CD8-positive, alpha-beta memory T cell (primary cell): ENCODE measurements around the gene ANKS4B. TPM values are rescaled to one million over a fixed set of nuclear protein-coding genes. Genes with fewer than 3 reads are reported as not detected.
"Not testable (repeated sequence)": the region's sequence is repeated elsewhere in the genome, so short reads cannot be mapped to it uniquely, and the experiment has no call there.

ENCODE experiments used
- CTCF ChIA-PET: fragments of 350-600 bp; sonication (Branson Sonifier 250); formaldehyde crosslinking; loops from one replicate; lab custom pipeline; 2021; ENCODE audit warnings: antibody characterized with exemption; lab: Charles Lee
- POLR2A ChIA-PET: fragments of 350-600 bp; sonication (Branson Sonifier 250); formaldehyde crosslinking; loops from one replicate; lab custom pipeline; 2021; ENCODE audit warnings: antibody characterized with exemption; lab: Charles Lee
- DNase-seq, 5 donors: peaks; one replicate each; pipeline versions ENCODE4 v3.0.0 to v3.0.0-alpha.2; 2020 to 2022; ENCODE audit warnings: mixed read lengths in 1 of 5
- H3K27ac ChIP-seq: one replicate; pipeline ENCODE4 v1.7.0; 2013; ENCODE audit warnings: low read depth, mild to moderate bottlenecking, low read length, moderate library complexity
- H3K27me3 ChIP-seq: 2 replicates; pipeline ENCODE4 v1.7.0; 2013; ENCODE audit warnings: low read length, mild to moderate bottlenecking; ENCODE audit not compliant: insufficient read depth, poor library complexity, severe bottlenecking
- H3K36me3 ChIP-seq: 2 replicates; pipeline ENCODE4 v1.7.0; 2013; ENCODE audit warnings: mild to moderate bottlenecking, low read length, moderate library complexity; ENCODE audit not compliant: insufficient read depth
- H3K4me1 ChIP-seq: 2 replicates; pipeline ENCODE4 v1.7.0; 2013; ENCODE audit warnings: mild to moderate bottlenecking, low read length, moderate library complexity; ENCODE audit not compliant: insufficient read depth
- H3K4me3 ChIP-seq: 2 replicates; pipeline ENCODE4 v1.7.0; 2013; ENCODE audit warnings: mild to moderate bottlenecking, low read length
- H3K9me3 ChIP-seq: 2 replicates; pipeline ENCODE4 v1.7.0; 2013; ENCODE audit warnings: mild to moderate bottlenecking, low read length
- H3K27ac Mint-ChIP-seq, 8 donors: one replicate each; pipeline ENCODE4 v1.8.0; 2020 to 2021; ENCODE audit warnings: mixed read lengths in 8 of 8, mild to moderate bottlenecking in 6 of 8, inconsistent platforms in 3 of 8, moderate library complexity in 3 of 8
- H3K27me3 Mint-ChIP-seq, 2 donors: one replicate each; pipeline ENCODE4 v1.8.0; 2020 to 2021; ENCODE audit warnings: mixed read lengths in 2 of 2, mild to moderate bottlenecking in 1 of 2, moderate library complexity in 1 of 2
- H3K36me3 Mint-ChIP-seq, 3 donors: one replicate each; pipeline ENCODE4 v1.8.0; 2020 to 2021; ENCODE audit warnings: mixed read lengths in 3 of 3, inconsistent platforms in 1 of 3, mild to moderate bottlenecking in 1 of 3
- H3K4me1 Mint-ChIP-seq, 3 donors: one replicate each; pipeline ENCODE4 v1.8.0; 2020 to 2021; ENCODE audit warnings: mixed read lengths in 3 of 3, inconsistent platforms in 1 of 3, mild to moderate bottlenecking in 1 of 3
- H3K4me3 Mint-ChIP-seq, 7 donors: one replicate each; pipeline ENCODE4 v1.8.0; 2020 to 2021; ENCODE audit warnings: mixed read lengths in 7 of 7, mild to moderate bottlenecking in 6 of 7, moderate library complexity in 4 of 7, inconsistent platforms in 2 of 7
- H3K9me3 Mint-ChIP-seq, 5 donors: one replicate each; pipeline ENCODE4 v1.8.0; 2020 to 2022; ENCODE audit warnings: mixed read lengths in 5 of 5, mild to moderate bottlenecking in 3 of 5, moderate library complexity in 2 of 5, inconsistent platforms in 1 of 5
- polyA plus RNA-seq: library from polyadenylated mRNA; unstranded; fragments of 300-500 nt; fragmentation: Illumina TruSeq; gene quantifications from one replicate; pipeline ENCODE4 v1.2.3, GENCODE V29; 2021
- total RNA-seq, 2 experiments: library from RNA; stranded (reverse); gene quantifications; one replicate each; pipeline ENCODE4 v1.2.3, GENCODE V29; 2021

The ANKS4B gene
- total and polyA plus RNA-seq, 3 experiments from 2014 or later, result not detected

DNA sequence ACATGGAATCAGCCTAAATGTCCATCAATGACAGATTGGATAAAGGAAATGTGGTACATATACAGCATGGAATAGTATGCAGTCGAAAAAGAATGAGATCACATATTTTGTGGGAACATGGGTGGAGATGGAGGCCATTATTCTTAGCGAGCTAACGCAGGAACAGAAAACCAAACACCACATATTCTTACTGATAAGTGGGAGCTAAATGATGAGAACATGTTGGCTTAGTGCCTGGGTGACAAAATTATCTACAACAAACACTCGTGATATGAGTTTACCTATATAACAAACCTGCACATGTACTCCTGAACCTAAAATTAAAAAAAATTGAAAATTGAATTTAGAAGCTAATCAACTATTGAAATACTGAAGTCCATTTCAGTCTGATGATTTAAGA lies 6.1 kb downstream of the ANKS4B start:
- Mint-ChIP-seq H3K9me3 (no peaks in the 10 kb centered on the region), H3K27me3 (peaks cover 9 to 23% of the 10 kb centered on the region in 2 donors), H3K36me3 (no peaks in the 10 kb centered on the region), H3K4me3 (no peak overlapping the region), H3K4me1 (no peaks in the 10 kb centered on the region), H3K27ac (no peak overlapping the region)
- Histone ChIP-seq H3K36me3 (no peaks in the 10 kb centered on the region), H3K4me3 (no peak overlapping the region), H3K9me3 (no peaks in the 10 kb centered on the region), H3K27me3 (no peaks in the 10 kb centered on the region), H3K4me1 (no peaks in the 10 kb centered on the region), H3K27ac (no peak overlapping the region)
- ChIA-PET CTCF (no interaction called here), POLR2A (no interaction called here)
- DNase-seq, result no peak

DNA sequence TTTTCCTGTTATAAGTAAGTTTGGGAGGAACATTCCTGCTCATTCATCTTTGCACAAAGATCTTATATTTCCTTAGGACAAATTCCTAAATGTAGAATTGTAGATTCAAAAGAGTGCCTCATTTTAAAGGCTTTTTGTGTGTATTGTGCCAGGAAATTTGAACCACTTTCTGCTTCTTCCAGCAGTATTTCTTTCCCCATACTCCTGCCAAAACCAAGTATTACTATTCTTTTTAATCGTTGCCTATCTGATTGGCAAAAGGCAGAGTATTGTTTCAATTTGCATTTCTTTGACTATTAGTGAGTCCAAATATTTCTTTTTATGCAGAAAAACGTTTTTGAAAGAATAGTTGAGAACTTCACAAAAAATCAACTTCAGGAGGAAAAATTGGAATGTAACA lies 9.3 kb downstream of the ANKS4B start:
- CTCF ChIA-PET, result no interaction called here
- H3K27me3 Mint-ChIP-seq, result peaks cover 6 to 25% of the 10 kb centered on the region in 2 donors
- Histone ChIP-seq H3K9me3 (no peaks in the 10 kb centered on the region), H3K4me1 (no peaks in the 10 kb centered on the region), H3K4me3 (no peak overlapping the region), H3K36me3 (no peaks in the 10 kb centered on the region), H3K27ac (no peak overlapping the region), H3K27me3 (no peaks in the 10 kb centered on the region)
- no peak for DNase-seq
- no peaks in the 10 kb centered on the region for H3K36me3 Mint-ChIP-seq
- no peaks in the 10 kb centered on the region for H3K9me3 Mint-ChIP-seq
- H3K4me1 Mint-ChIP-seq, result no peaks in the 10 kb centered on the region
- H3K4me3 Mint-ChIP-seq, result no peak overlapping the region
- POLR2A ChIA-PET, result no interaction called here
- no peak overlapping the region for H3K27ac Mint-ChIP-seq

DNA sequence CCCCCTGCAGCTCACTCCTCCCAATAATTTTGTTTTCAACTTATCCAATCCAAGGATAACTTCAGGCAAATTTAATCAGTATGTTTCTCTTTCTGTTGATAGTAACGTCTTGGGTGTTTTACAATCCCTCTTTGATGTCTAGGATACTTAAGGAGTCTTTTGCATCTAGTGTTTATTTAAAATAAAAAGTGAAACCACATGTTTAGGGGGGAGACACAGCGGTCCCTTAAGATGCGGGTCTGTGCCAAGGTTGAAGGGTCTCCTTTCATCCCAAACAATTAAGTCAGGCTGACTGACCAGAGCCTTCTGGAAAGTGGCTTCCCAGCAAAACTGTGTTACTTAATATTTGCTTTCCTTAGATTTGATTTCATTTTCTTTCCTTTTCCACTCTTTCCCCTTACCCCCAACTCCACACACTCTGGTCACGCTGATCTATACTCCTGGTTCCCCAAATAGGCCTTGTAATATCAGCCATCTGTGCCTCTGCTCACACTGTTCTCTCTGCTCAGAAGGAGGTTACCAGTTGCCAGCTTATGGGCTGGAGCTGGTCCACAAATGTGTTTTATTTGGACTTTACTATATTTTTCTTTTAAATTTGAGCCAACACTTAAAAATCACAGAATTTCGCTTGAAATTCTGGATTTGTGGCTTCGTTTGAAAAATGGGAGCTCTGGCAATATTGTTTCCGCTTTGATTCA lies 11.2 kb downstream of the ANKS4B start:
- H3K4me1 ChIP-seq, result no peaks in the 10 kb centered on the region
- H3K27me3 Mint-ChIP-seq, result peaks cover 7 to 33% of the 10 kb centered on the region in 2 donors
- no peaks in the 10 kb centered on the region for H3K27me3 ChIP-seq
- H3K4me3 ChIP-seq, result no peak overlapping the region
- H3K27ac ChIP-seq, result no peak overlapping the region
- no peaks in the 10 kb centered on the region for H3K36me3 Mint-ChIP-seq
- no peaks in the 10 kb centered on the region for H3K4me1 Mint-ChIP-seq
- no peaks in the 10 kb centered on the region for H3K9me3 ChIP-seq
- POLR2A ChIA-PET, result no interaction called here
- H3K27ac Mint-ChIP-seq, result no peak overlapping the region
- no peak overlapping the region for H3K4me3 Mint-ChIP-seq
- no peak for DNase-seq
- H3K9me3 Mint-ChIP-seq, result no peaks in the 10 kb centered on the region
- CTCF ChIA-PET, result no interaction called here
- H3K36me3 ChIP-seq, result no peaks in the 10 kb centered on the region

DNA sequence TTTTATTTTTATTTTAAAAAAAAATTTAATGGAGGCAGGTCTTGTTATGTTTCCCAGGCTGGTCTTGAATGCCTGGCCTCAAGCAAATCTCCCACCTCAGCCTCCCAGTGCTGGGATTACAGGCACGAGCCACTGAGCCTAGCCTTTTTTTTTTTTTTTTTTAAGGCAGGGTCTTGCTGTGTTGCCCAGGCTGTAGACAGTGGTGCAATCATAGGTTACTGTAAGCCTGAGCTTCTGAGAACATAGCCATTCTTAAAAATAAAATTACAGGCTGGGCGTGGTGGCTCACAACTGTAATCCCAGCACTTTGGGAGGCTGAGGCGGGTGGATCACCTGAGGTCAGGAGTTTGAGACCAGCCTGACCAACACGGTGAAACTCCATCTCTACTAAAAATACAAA lies 14.7 kb downstream of the ANKS4B start:
- H3K4me3 Mint-ChIP-seq, H3K27ac Mint-ChIP-seq, H3K27me3 ChIP-seq, H3K9me3 Mint-ChIP-seq, POLR2A ChIA-PET, H3K4me3 ChIP-seq, CTCF ChIA-PET, H3K9me3 ChIP-seq, H3K4me1 ChIP-seq, H3K27ac ChIP-seq, H3K36me3 ChIP-seq, H3K4me1 Mint-ChIP-seq, H3K36me3 Mint-ChIP-seq, DNase-seq: not testable (repeated sequence)
- H3K27me3 Mint-ChIP-seq, result peaks cover 15 to 41% of the 10 kb centered on the region in 2 donors

DNA sequence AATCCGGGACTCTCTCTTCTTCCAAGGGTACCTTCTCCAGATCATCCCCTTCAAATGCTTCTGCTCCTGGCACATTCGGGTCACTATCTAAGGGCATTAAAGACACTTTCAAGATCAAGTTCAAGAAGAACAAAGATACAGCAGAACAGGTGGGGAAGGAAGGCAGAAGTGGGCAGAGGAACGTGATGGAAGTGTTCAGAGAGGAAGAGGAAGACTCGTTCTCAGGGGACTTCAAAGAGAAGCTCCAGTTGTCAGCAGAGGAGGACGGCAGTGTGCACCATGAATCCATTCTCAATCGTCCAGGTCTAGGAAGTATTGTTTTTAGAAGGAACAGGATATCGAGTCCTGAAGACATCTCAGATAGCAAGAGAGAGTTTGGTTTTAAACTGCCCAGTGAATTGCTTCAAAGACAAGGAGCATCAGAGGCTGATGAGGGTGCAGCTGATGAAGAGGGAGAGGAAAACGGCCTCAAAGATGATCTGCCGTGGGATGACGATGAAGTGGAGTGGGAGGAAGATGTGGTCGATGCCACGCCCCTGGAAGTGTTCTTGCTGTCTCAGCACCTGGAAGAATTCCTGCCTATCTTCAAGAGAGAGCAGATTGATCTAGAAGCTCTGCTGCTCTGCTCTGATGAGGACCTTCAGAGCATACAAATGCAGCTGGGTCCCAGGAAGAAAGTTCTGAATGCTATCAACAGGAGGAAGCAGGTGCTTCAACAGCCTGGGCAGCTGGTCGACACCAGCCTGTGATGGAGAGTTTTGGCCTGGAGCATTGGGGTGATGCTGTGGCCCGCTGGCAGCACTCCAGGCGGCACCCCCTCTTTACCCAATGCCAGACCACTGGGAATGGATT lies 16.8 kb downstream of the ANKS4B start:
- Mint-ChIP-seq H3K9me3 (no peaks in the 10 kb centered on the region), H3K4me1 (no peaks in the 10 kb centered on the region), H3K27ac (no peak overlapping the region), H3K27me3 (peaks cover 10 to 43% of the 10 kb centered on the region in 2 donors), H3K36me3 (no peaks in the 10 kb centered on the region), H3K4me3 (no peak overlapping the region)
- H3K27ac ChIP-seq, result no peak overlapping the region
- H3K9me3 ChIP-seq, result no peaks in the 10 kb centered on the region
- no peak for DNase-seq
- no peaks in the 10 kb centered on the region for H3K27me3 ChIP-seq
- no peaks in the 10 kb centered on the region for H3K36me3 ChIP-seq
- ChIA-PET POLR2A (no interaction called here), CTCF (no interaction called here)
- no peaks in the 10 kb centered on the region for H3K4me1 ChIP-seq
- no peak overlapping the region for H3K4me3 ChIP-seq

DNA sequence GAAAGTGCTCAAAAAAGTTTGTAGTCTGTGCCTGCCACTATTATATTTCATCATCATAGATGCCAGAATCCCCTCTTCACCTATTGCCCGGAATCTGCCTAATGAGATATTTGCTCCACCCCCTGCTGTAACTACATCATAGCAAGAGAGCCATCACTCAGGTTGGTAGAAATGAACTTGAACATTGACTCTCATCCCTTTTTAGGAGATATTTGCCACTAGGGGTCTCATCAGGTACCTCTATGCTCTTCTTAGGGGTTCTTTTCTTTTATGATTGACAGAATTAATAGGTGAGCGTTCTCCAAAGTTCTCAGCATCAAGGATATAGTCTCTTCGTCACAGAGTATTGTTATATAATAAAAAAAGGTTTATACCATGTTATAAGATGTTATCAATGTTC lies 20.0 kb downstream of the ANKS4B start:
- no peaks in the 10 kb centered on the region for H3K4me1 Mint-ChIP-seq
- ChIA-PET CTCF (no interaction called here), POLR2A (no interaction called here)
- H3K36me3 Mint-ChIP-seq, result no peaks in the 10 kb centered on the region
- no peaks in the 10 kb centered on the region for H3K9me3 Mint-ChIP-seq
- H3K4me3 Mint-ChIP-seq, result no peak overlapping the region
- H3K9me3 ChIP-seq, result no peaks in the 10 kb centered on the region
- H3K36me3 ChIP-seq, result no peaks in the 10 kb centered on the region
- no peaks in the 10 kb centered on the region for H3K4me1 ChIP-seq
- no peak overlapping the region for H3K27ac ChIP-seq
- peaks cover 13 to 55% of the 10 kb centered on the region in 2 donors for H3K27me3 Mint-ChIP-seq
- no peak overlapping the region for H3K4me3 ChIP-seq
- DNase-seq, result no peak
- H3K27me3 ChIP-seq, result no peaks in the 10 kb centered on the region
- H3K27ac Mint-ChIP-seq, result no peak overlapping the region

DNA sequence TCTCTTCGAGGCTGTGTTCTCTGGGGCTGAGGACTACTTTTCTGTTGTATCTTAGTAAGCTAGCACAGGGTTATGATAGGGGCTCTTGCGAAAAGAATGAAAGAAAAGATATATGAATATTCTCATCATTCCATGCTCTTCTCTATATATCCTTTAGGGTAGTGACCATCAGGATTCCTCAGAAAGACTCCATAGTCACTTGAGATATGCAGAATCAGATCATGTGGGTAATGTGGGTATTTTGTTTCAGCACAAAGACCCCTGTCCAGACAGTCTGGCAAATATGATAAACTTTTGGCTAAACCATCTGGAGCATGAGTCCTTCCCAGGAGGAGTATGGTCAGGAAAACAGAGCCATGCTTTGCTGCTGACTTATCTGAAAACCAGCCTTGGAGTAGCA lies 23.1 kb downstream of the ANKS4B start:
- Histone ChIP-seq H3K4me1 (no peaks in the 10 kb centered on the region), H3K27me3 (no peaks in the 10 kb centered on the region), H3K9me3 (no peaks in the 10 kb centered on the region), H3K27ac (no peak overlapping the region), H3K36me3 (no peaks in the 10 kb centered on the region), H3K4me3 (no peak overlapping the region)
- no peak for DNase-seq
- POLR2A ChIA-PET, result no interaction called here
- Mint-ChIP-seq H3K27ac (no peak overlapping the region), H3K4me3 (no peak overlapping the region), H3K4me1 (no peaks in the 10 kb centered on the region), H3K36me3 (no peaks in the 10 kb centered on the region), H3K27me3 (peaks cover 6 to 50% of the 10 kb centered on the region in 2 donors), H3K9me3 (no peaks in the 10 kb centered on the region)
- CTCF ChIA-PET, result no interaction called here

DNA sequence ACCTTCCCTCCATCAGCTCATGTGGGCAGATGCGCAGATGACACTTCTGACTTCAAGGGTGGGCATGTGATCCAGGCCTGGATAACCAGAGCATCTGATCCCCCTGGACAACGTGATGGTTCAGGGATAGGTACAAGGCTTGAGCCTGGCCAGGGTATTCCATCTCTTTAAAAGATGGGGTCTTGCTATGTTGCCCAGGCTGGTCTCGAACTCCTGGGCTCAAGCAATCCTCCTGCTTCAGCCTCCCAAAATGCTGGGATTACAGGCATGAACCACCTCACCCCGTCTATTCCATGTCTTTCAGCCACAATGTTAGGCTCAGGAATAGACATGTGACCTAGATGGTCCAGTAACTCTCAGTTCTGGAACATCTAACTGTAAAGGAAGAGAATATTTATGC lies 23.8 kb downstream of the ANKS4B start:
- Mint-ChIP-seq H3K4me3 (no peak overlapping the region), H3K27ac (no peak overlapping the region), H3K4me1 (no peaks in the 10 kb centered on the region), H3K27me3 (peaks cover 8 to 47% of the 10 kb centered on the region in 2 donors), H3K9me3 (no peaks in the 10 kb centered on the region), H3K36me3 (no peaks in the 10 kb centered on the region)
- no peak overlapping the region for H3K4me3 ChIP-seq
- H3K4me1 ChIP-seq, result no peaks in the 10 kb centered on the region
- ChIA-PET POLR2A (no interaction called here), CTCF (no interaction called here)
- H3K36me3 ChIP-seq, result no peaks in the 10 kb centered on the region
- DNase-seq, result no peak
- H3K27ac ChIP-seq, result no peak overlapping the region
- H3K27me3 ChIP-seq, result no peaks in the 10 kb centered on the region
- no peaks in the 10 kb centered on the region for H3K9me3 ChIP-seq
